Measurements from ENCODE around the gene BAZ1B. TPM values are rescaled to one million over a fixed set of nuclear protein-coding genes. Genes with fewer than 3 reads are reported as not detected.

The BAZ1B gene
- total RNA-seq, 1 donor from 2014 or later: 42.4 TPM

DNA sequence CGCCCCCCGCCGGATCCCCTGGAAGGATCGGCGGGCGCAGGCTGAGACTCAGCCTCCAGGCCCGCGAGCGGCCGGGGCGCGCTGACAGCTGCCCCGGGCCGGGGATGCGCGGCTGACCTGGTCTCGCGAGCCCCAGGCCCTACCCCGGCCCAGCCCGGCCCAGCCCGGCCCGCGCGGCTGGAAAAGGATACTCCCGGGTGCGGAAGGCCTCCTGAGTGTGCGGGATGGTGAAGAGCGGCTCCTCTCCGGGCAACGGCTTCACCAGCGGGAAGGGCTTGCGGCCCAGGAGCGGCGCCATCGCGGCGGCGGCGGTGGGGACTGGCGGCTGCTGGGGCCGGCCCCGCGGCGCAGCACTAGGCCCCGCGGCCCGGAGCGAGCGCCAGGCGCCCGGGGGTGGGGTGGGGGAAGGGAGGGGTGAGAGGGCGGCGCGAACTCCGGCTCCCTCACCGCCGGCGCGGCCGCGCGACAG lies 423 bp downstream of the BAZ1B start:
- peak; percentile 7 for DNase-seq (ENCODE audit: low read depth)
- FAIRE-seq: no peak
- Histone ChIP-seq H3K4me3 (ENCODE audit: low read depth, low read length) (peak overlapping the region; percentile 60), H3K27me3 (ENCODE audit: control insufficient read depth, insufficient read depth, low read length) (no peaks in the 10 kb centered on the region), H3K36me3 (ENCODE audit: control insufficient read depth, insufficient read depth, low read length) (no peaks in the 10 kb centered on the region)
- no peak for TF ChIP-seq CTCF (IDR thresholded peaks at IDR 0.05; ENCODE audit: insufficient read depth, low read length, severe bottlenecking)

DNA sequence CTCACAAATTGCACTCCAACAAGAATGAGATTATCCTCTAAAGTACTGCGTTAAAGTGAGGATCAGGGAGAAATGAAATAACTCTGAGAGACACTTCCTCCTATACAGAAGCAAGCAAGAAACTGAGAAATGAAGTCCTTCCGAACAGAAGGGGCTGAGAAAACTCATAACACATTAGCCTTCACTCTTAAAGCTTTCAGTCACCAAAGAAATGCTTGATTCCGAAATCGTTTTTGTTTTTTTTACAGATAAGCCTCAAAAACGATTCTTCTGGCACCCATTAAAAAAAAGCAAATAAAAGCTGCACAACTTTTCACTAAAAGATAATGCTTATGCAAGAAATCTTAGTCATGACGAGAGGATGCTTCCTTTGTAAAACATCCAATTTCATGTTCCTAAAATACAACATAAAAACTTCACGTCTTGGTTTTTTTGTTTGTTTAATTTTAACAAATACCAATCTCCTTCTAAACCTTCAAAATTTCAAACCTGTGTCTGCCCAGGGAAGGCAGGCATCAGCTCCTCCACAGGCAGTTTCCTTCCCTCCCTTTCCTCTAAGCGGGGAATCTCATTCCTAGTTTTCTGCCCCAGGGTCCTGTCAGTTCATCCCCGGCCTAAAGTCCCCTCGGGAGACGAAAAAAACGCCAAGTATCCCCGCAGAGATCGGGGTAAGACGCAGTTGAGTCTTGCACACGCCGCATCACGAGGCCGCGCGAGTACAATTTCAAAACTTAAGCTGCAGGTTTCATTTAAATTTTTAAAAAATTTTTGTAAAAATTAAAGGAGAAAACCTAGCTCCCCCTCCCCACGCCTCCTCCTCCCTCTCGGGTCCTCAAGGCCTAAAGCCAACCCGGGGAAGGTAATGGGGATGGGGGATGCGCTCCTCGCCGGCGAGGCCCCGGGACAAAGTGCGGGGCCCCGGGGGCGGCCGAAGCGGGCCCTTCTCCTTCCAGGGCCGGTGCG lies 1.1 kb downstream of the BAZ1B start:
- FAIRE-seq (no peak), DNase-seq (ENCODE audit: low read depth) (peak; percentile 22)
- no peak for TF ChIP-seq CTCF (IDR thresholded peaks at IDR 0.05; ENCODE audit: insufficient read depth, low read length, severe bottlenecking)

GRCh38 chr7:73519867-73520672 lies 2.0 kb downstream of the BAZ1B start:
- Histone ChIP-seq H3K4me3 (ENCODE audit: low read depth, low read length) (peak overlapping the region; percentile 60), H3K27me3 (ENCODE audit: control insufficient read depth, insufficient read depth, low read length) (no peaks in the 10 kb centered on the region), H3K36me3 (ENCODE audit: control insufficient read depth, insufficient read depth, low read length) (peaks cover 3% of the 10 kb centered on the region)
- FAIRE-seq: no peak
- DNase-seq (ENCODE audit: low read depth): no peak
- no peak for TF ChIP-seq CTCF (IDR thresholded peaks at IDR 0.05; ENCODE audit: insufficient read depth, low read length, severe bottlenecking)

More for the DNA sequence above, 1.1 kb downstream of the BAZ1B start:
- no peaks in the 10 kb centered on the region for H3K27me3 ChIP-seq (ENCODE audit: control insufficient read depth, insufficient read depth, low read length)
- H3K36me3 ChIP-seq (ENCODE audit: control insufficient read depth, insufficient read depth, low read length): no peaks in the 10 kb centered on the region
- H3K4me3 ChIP-seq (ENCODE audit: low read depth, low read length): peak overlapping the region; percentile 60

GRCh38 chr7:73518470-73518869 lies 3.6 kb downstream of the BAZ1B start:
- TF ChIP-seq CTCF (IDR thresholded peaks at IDR 0.05; ENCODE audit: insufficient read depth, low read length, severe bottlenecking): no peak
- FAIRE-seq (no peak), DNase-seq (ENCODE audit: low read depth) (no peak)
- H3K4me3 ChIP-seq (ENCODE audit: low read depth, low read length): no peak overlapping the region
- H3K36me3 ChIP-seq (ENCODE audit: control insufficient read depth, insufficient read depth, low read length): peaks cover 3% of the 10 kb centered on the region
- H3K27me3 ChIP-seq (ENCODE audit: control insufficient read depth, insufficient read depth, low read length): no peaks in the 10 kb centered on the region

DNA sequence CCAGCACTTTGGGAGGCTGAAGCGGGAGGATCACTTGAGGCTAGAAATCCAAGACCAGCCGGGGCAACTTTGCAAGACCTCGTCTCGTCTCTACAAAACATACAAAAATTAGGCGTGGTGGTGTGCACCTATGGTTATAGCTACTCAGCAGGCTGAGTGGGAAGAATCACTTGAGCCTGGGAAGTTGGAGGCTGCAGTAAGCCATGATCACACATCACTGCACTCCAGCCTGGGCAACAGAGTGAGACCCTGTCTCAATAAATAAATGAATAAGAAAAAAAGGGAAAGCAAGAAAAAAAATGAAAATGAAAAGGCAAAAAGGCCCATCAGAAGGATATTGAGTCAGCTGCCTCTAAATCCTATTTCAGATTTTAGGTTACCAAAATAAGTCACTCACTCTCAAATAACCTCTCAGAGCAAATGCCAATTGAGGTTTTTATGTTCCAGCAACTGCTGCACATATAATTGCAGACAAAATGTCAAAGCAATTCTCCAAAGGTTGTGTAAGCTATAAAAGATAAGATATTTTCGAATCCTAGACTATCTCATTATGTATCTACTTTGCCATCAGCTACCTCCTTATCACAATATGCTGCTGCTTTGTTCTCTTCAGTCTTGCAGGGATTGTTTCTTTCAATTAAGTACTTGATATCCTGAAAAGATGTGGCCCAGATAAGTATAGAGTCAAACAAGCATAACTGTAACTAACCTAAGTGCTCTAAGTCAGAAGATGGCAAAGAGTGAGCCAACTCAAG lies 4.7 kb downstream of the BAZ1B start:
- Histone ChIP-seq H3K27me3 (ENCODE audit: control insufficient read depth, insufficient read depth, low read length) (no peaks in the 10 kb centered on the region), H3K36me3 (ENCODE audit: control insufficient read depth, insufficient read depth, low read length) (peaks cover 3% of the 10 kb centered on the region), H3K4me3 (ENCODE audit: low read depth, low read length) (no peak overlapping the region)
- no peak for DNase-seq (ENCODE audit: low read depth)
- no peak for TF ChIP-seq CTCF (IDR thresholded peaks at IDR 0.05; ENCODE audit: insufficient read depth, low read length, severe bottlenecking)
- FAIRE-seq: no peak

Measured in bronchial epithelial cell (primary cell).